GM19395 (cell line): ENCODE data around the gene CYB5RL.

Source experiments
- ATAC-seq: cut with Tn5 transposase; IDR thresholded peaks from one replicate; pipeline ENCODE4 v1.9.1; 2021; ENCODE audit warnings: mild to moderate bottlenecking, moderate library complexity; ENCODE audit not compliant: unreplicated experiment

CYB5RL gene

DNA sequence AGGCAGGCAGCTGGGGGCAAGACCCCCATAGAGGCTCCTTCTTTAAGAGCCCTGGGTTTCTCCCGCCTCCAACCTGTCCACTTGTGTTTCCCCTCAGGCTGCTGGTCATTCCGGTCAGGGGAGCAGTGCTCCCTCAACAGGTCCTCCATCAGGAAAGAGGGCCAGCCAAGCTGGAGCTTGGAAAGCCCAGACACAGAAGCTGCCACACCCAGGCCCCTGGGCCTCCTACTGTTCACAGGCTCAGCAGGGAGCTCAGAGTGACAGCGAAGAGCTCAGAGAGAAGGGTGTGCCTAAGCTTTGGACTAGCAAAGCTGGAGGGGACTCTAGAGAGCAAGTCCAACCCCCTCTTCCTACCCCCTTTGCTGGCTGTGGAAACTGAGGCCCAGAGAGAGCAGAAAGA lies 36.8 kb downstream of the CYB5RL start:
- ATAC-seq = no peak

DNA sequence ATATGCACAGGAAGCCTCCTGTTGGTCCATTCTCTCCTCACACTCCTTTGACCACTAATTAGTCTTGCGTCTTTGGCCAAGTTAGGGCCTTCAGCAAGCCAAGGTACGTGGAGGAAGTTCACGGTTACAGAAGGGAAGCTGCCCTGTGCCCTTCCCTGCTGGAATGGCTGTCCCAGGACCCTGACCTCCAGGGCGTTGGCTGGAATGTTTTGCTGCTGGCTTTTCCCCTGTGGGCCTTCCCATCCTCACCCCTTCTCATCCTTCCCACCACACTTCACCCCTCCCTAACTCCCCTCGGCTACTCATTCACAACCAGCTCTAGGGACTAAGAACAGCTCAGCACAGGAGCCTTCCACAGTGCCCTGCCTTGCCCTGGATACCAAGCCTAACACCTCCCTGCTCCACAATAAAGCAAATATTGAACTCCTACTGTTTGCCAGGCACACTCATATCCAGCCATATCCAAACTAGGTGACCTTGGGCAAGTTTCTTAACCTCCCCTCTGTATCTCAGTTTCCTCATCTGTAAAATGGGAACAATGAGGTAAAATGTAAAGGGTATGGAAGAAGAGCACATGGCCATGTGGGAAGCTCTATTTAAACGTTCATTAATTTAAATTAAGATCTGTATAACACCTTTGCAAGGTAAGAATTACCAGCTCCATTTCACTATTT lies 38.2 kb downstream of the CYB5RL start:
- no peak for ATAC-seq

GRCh38 chr1:54160351-54160750 lies 39.5 kb downstream of the CYB5RL start:
- ATAC-seq = no peak

- no peak for ATAC-seq
Measured at GRCh38 chr1:54159733-54160316, 40.0 kb downstream of the CYB5RL start.

GRCh38 chr1:54158071-54158470 lies 41.8 kb downstream of the CYB5RL start:
- no peak for ATAC-seq

DNA sequence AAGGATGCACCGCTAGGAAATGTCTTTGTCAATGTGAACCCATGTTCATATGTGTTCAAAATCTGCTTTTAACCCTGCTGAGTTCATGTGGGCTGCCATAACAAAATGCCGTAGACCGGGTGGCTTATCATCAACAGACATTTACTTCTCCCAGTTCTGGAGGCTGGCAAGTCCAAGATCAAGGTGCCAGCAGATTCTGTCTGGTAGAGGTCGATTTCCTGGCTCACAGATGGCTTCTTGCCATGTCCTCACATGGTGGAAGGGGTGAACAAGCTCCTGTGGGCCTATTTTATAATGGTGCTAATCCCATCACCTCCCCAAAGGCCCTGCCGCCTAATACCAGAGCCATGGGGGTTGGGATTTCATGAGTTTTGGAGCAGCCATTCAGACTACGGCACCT lies 42.4 kb downstream of the CYB5RL start:
- no peak for ATAC-seq

- no peak for ATAC-seq
Measured at GRCh38 chr1:54156986-54157385, 42.8 kb downstream of the CYB5RL start.

DNA sequence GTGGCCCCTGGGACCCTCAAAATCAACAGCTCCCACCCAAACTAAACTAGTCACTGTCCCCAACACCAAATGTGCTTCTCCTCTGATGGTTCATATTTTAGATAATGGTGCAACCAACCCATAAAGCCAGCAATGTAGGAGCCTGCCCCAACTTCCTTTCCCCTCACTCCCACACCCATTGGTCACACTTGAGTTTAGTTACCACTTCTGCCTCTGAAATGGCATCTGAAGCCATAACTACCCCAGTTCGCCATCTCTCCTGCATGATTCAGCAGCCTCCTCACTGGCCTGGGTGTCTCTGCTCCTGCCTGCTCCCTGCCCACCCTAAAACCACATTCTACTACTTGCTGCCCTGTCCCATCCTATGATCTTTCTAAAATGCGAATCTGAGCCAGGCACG lies 43.6 kb downstream of the CYB5RL start:
- no peak for ATAC-seq

DNA sequence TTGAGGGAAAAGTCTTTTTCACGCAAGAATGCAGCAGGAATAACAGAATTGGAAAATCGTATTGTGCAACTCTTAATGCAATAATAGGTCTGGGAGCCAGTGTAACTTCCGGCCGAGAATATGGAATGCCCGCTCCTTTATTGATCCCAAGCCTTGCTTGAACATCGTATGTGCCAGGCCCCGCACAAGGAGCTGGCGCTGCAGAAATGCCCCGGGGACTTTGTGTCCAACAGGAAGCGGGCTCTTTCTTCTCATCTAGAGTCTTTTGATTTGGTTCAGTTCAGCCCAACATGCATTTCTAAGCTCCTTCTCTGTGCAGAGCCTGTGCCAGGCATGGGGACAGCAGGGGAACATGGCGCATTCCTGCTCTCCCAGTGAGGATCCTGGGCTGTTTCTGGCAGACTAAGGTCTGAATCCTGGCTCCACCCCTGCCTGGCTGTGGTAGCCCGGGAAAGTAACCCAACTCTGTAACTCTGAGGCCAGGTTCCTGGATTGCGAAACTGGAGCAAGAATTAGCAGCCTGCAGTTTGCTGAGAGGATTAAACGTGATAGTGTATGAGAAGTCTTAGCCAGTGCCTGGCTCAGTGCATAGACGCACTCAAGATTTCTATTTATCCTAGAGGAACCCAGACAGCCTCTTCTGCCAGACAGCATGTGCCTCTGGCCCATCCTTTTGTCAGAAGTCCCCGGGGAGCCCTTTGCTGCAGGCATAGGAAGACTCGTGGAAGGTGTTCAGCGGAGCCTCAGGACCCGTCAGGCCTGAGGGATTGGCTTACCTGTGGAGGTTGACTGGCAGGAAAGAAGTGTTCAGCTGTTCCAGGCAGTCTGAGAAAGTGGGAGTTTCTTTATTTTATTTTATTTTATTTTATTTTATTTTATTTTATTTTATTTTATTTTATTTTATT lies 46.0 kb downstream of the CYB5RL start:
- no peak for ATAC-seq

GRCh38 chr1:54152696-54153095 lies 47.1 kb downstream of the CYB5RL start, which contains the start of gene CDCP2:
Gene CDCP2 (minus strand): TSS chr1:54153000. CDS start chr1:54152922, 78 bp downstream.
- no peak for ATAC-seq

- ATAC-seq = no peak
Measured at GRCh38 chr1:54151013-54151412, 48.8 kb downstream of the CYB5RL start.
